Body of pancreas (tissue), 4 donors: Measurements from ENCODE around the gene TOPORS. TPM values are rescaled to one million over a fixed set of nuclear protein-coding genes. Genes with fewer than 3 reads are reported as not detected.
"Not testable (repeated sequence)": the region's sequence is repeated elsewhere in the genome, so short reads cannot be mapped to it uniquely, and the experiment has no call there.

Experiments
- ATAC-seq: fragments of 150-250 bp; one replicate; pipeline ENCODE4 v1.9.1; 2016
- DNase-seq, 4 donors: peaks; one replicate each; pipeline ENCODE4 v3.0.0-alpha.2; 2019
- H3K27ac ChIP-seq, 4 donors: fragments of 200-600 bp; sonication (generic); 1 replicate in 3 of 4; 2 replicates in 1 of 4; pipeline versions ENCODE4 v1.5.1 to v1.6.1; 2016 to 2019; ENCODE audit warnings: mild to moderate bottlenecking in 1 of 4, mixed read lengths in 1 of 4, moderate library complexity in 1 of 4
- H3K27me3 ChIP-seq, 2 donors: fragments of 200-600 bp; sonication (generic); one replicate each; pipeline ENCODE4 v1.6.0; 2016; ENCODE audit warnings: mild to moderate bottlenecking in 1 of 2
- H3K36me3 ChIP-seq, 2 donors: fragments of 200-600 bp; sonication (generic); replicated peaks in 1 of 2; 2 replicates each; pipeline ENCODE4 v1.5.1; 2016; ENCODE audit warnings: low read depth in 2 of 2; ENCODE audit not compliant: insufficient read depth in 1 of 2
- H3K4me1 ChIP-seq: fragments of 200-600 bp; sonication (generic); one replicate; pipeline ENCODE4 v1.6.0; 2016
- H3K4me3 ChIP-seq, 2 donors: fragments of 200-600 bp; sonication (generic); 1 replicate in 1 of 2; 2 replicates in 1 of 2; pipeline ENCODE4 v1.5.1; 2016 to 2019
- H3K9me3 ChIP-seq, 3 donors: fragments of 200-600 bp; sonication (generic); 1 replicate in 2 of 3; 2 replicates in 1 of 3; pipeline ENCODE4 v1.5.1; 2016
- CTCF ChIP-seq, 7 experiments: fragments of 450-650 bp in 4 of 7; fragments of 200-600 bp in 3 of 7; sonication (generic) in 3 of 7; IDR thresholded peaks; one replicate each; pipeline ENCODE4 v1.5.1; 2016 to 2019; ENCODE audit warnings: antibody characterized with exemption in 7 of 7
- POLR2A ChIP-seq, 3 donors: fragments of 450-650 bp; IDR thresholded peaks; one replicate each; pipeline ENCODE4 v1.6.1; 2016; ENCODE audit warnings: antibody characterized with exemption in 3 of 3, mild to moderate bottlenecking in 2 of 3
- WGBS, 2 donors: methylation state at CpG; one replicate each; pipeline ENCODE4 v1.1.5; 2017; 5-methylcytosine and 5-hydroxymethylcytosine counted together
- intact Hi-C: fragments of 100-400 bp; cut with DNase I; formaldehyde crosslinking; loops from one replicate; pipeline ENCODE4 v1.15.1; 2023
- total RNA-seq, 2 donors: library from RNA; depleted of rRNA; stranded (reverse); fragments of >200 nt; gene quantifications; one replicate each; pipeline ENCODE4 v1.1.0, GENCODE V29; 2016

TOPORS gene
- total RNA-seq, 2 donors from 2014 or later = 9.9 to 12.2 TPM

GRCh38 chr9:32554107-32554506 is 1.7 kb upstream of the TOPORS start:
- no peak for DNase-seq
- H3K9me3 ChIP-seq = no peaks in the 10 kb centered on the region
- no peaks in the 10 kb centered on the region for H3K27me3 ChIP-seq
- H3K4me3 ChIP-seq = no peak overlapping the region
- H3K36me3 ChIP-seq = no peaks in the 10 kb centered on the region
- 70 to 73% methylated on average over 2 of the region's 2 CpGs for WGBS, 2 donors
- TF ChIP-seq POLR2A (IDR thresholded peaks at IDR 0.05) (no peak), CTCF (IDR thresholded peaks at IDR 0.05) (no peak)
- H3K27ac ChIP-seq = no peak overlapping the region
- intact Hi-C loops = no loop called here
- peaks cover 18% of the 10 kb centered on the region for H3K4me1 ChIP-seq
- no peak for ATAC-seq

- Histone ChIP-seq H3K27me3 (no peaks in the 10 kb centered on the region), H3K36me3 (no peaks in the 10 kb centered on the region), H3K27ac (peak overlapping the region; percentile 92 to 99 (median 95)), H3K4me3 (peak overlapping the region; percentile 57 to 73), H3K4me1 (peaks cover 18% of the 10 kb centered on the region), H3K9me3 (no peaks in the 10 kb centered on the region)
- WGBS, 2 donors = 0% methylated on average over 36 of the region's 36 CpGs
- peak; percentile 24 for ATAC-seq
- intact Hi-C loops = no loop called here
- TF ChIP-seq CTCF (IDR thresholded peaks at IDR 0.05) (no peak), POLR2A (IDR thresholded peaks at IDR 0.05) (peak in 1 of 3 donors; percentile 25)
- DNase-seq = peak; percentile 32 to 49 (median 38)
Measured at GRCh38 chr9:32551276-32552051, 922 bp downstream of the TOPORS start.

- intact Hi-C loops = no loop called here
- no peaks in the 10 kb centered on the region for H3K36me3 ChIP-seq
- 0 to 1% methylated on average over 14 to 74 of the region's 75 CpGs for WGBS, 2 donors
- peak overlapping the region; percentile 57 to 73 for H3K4me3 ChIP-seq
- no peaks in the 10 kb centered on the region for H3K27me3 ChIP-seq
- no peaks in the 10 kb centered on the region for H3K9me3 ChIP-seq
- peaks cover 18% of the 10 kb centered on the region for H3K4me1 ChIP-seq
- ATAC-seq = peak; percentile 76
- DNase-seq = peak; percentile 86 to 92 (median 90)
- peak overlapping the region; percentile 92 to 99 (median 95) for H3K27ac ChIP-seq
- TF ChIP-seq POLR2A (IDR thresholded peaks at IDR 0.05) (peak; percentile 14 to 50 (median 28)), CTCF (IDR thresholded peaks at IDR 0.05) (no peak)
Measured at GRCh38 chr9:32550562-32551275, 1.7 kb downstream of the TOPORS start.

GRCh38 chr9:32550150-32550561 is 2.2 kb downstream of the TOPORS start:
- peak overlapping the region; percentile 92 to 99 (median 95) for H3K27ac ChIP-seq
- 3 to 4% methylated on average over 10 of the region's 10 CpGs for WGBS, 2 donors
- peaks cover 20% of the 10 kb centered on the region for H3K4me1 ChIP-seq
- no peaks in the 10 kb centered on the region for H3K9me3 ChIP-seq
- peak overlapping the region; percentile 57 to 73 for H3K4me3 ChIP-seq
- intact Hi-C loops = no loop called here
- ATAC-seq = no peak
- H3K27me3 ChIP-seq = no peaks in the 10 kb centered on the region
- no peak for TF ChIP-seq CTCF (IDR thresholded peaks at IDR 0.05)
- TF ChIP-seq POLR2A (IDR thresholded peaks at IDR 0.05) = no peak
- no peaks in the 10 kb centered on the region for H3K36me3 ChIP-seq
- DNase-seq = no peak

- ATAC-seq, DNase-seq, H3K36me3 ChIP-seq, H3K9me3 ChIP-seq, intact Hi-C loops, H3K4me3 ChIP-seq, H3K27me3 ChIP-seq, H3K27ac ChIP-seq: not testable (repeated sequence)
- WGBS, 2 donors = 95 to 98% methylated on average over 20 of the region's 20 CpGs
- peaks cover 22% of the 10 kb centered on the region for H3K4me1 ChIP-seq
Measured at GRCh38 chr9:32548213-32548612, 4.2 kb downstream of the TOPORS start.
